GM23338 (cell line): ENCODE measurements around the gene IPCEF1. TPM values are rescaled to one million over a fixed set of nuclear protein-coding genes. Genes with fewer than 3 reads are reported as not detected.

Source experiments
- ATAC-seq: fragments of 200-7000 bp; cut with Tn5 transposase; 3 replicates; pipeline ENCODE4 v1.9.1; 2020
- DNase-seq: peaks from one replicate; pipeline ENCODE4 v3.0.0-alpha.2; 2015; ENCODE audit warnings: low spot score
- H2AFZ ChIP-seq: fragments of 200-600 bp; sonication (generic); 2 replicates; pipeline ENCODE4 v1.8.0; 2016; ENCODE audit warnings: antibody characterized with exemption, mild to moderate bottlenecking, moderate library complexity
- H3F3A ChIP-seq: fragments of 200-600 bp; sonication (generic); replicated peaks from 2 replicates; pipeline ENCODE4 v1.8.0; 2017; ENCODE audit warnings: antibody characterized with exemption, mixed run types, low read depth
- H3K27ac ChIP-seq: fragments of 200-600 bp; sonication (generic); 2 replicates; pipeline ENCODE4 v1.6.1; 2016; ENCODE audit warnings: low read depth
- H3K27me3 ChIP-seq: fragments of 200-600 bp; sonication (generic); 2 replicates; pipeline ENCODE4 v1.8.0; 2016; ENCODE audit warnings: mild to moderate bottlenecking, mixed run types, moderate library complexity; ENCODE audit not compliant: insufficient read depth
- H3K36me3 ChIP-seq: fragments of 200-600 bp; sonication (generic); 2 replicates; pipeline ENCODE4 v1.8.0; 2016; ENCODE audit warnings: mild to moderate bottlenecking; ENCODE audit not compliant: insufficient read depth
- H3K4me1 ChIP-seq: fragments of 200-600 bp; sonication (generic); 2 replicates; pipeline ENCODE4 v1.8.0; 2016; ENCODE audit warnings: mild to moderate bottlenecking, moderate library complexity; ENCODE audit not compliant: insufficient read depth
- H3K4me2 ChIP-seq: fragments of 200-600 bp; sonication (generic); 2 replicates; pipeline ENCODE4 v1.7.1; 2017; ENCODE audit warnings: mixed run types
- H3K4me3 ChIP-seq: fragments of 200-600 bp; sonication (generic); 2 replicates; pipeline ENCODE4 v1.6.1; 2016; ENCODE audit warnings: mixed run types
- H3K79me2 ChIP-seq: fragments of 200-600 bp; sonication (generic); replicated peaks from 2 replicates; pipeline ENCODE4 v1.8.0; 2017; ENCODE audit warnings: mild to moderate bottlenecking; ENCODE audit not compliant: insufficient read depth
- H3K9me2 ChIP-seq: fragments of 200-600 bp; sonication (generic); 2 replicates; pipeline ENCODE4 v1.8.0; 2017; ENCODE audit not compliant: insufficient read depth
- H4K20me1 ChIP-seq: fragments of 200-600 bp; sonication (generic); replicated peaks from 2 replicates; pipeline ENCODE4 v1.8.0; 2017; ENCODE audit warnings: mild to moderate bottlenecking; ENCODE audit not compliant: insufficient read depth
- H3K27ac Mint-ChIP-seq: 2 replicates; pipeline ENCODE4 v1.8.0; 2020; ENCODE audit warnings: inconsistent platforms, mild to moderate bottlenecking, moderate library complexity, mixed read lengths
- H3K27me3 Mint-ChIP-seq: 3 replicates; pipeline ENCODE4 v1.8.0; 2022; ENCODE audit warnings: low read depth, mild to moderate bottlenecking, moderate library complexity, mixed read lengths, inconsistent platforms; ENCODE audit not compliant: insufficient read depth, poor library complexity
- H3K36me3 Mint-ChIP-seq: 3 replicates; pipeline ENCODE4 v1.8.0; 2021; ENCODE audit warnings: low read depth, mild to moderate bottlenecking, inconsistent platforms, moderate library complexity, mixed read lengths
- H3K4me1 Mint-ChIP-seq: 3 replicates; pipeline ENCODE4 v1.8.0; 2020; ENCODE audit warnings: mild to moderate bottlenecking, inconsistent platforms, mixed read lengths
- H3K4me3 Mint-ChIP-seq: 3 replicates; pipeline ENCODE4 v1.8.0; 2021; ENCODE audit warnings: moderate library complexity, mild to moderate bottlenecking, inconsistent platforms, mixed read lengths
- H3K9me3 Mint-ChIP-seq: 3 replicates; pipeline ENCODE4 v1.8.0; 2020; ENCODE audit warnings: moderate library complexity, mild to moderate bottlenecking, inconsistent platforms, mixed read lengths
- CREB1 ChIP-seq: fragments of 250-450 bp; sonication (Bioruptor Pico); IDR thresholded peaks from 2 replicates; pipeline ENCODE4 v1.5.0; 2020; ENCODE audit warnings: low read depth, mild to moderate bottlenecking, moderate library complexity
- CTCF ChIP-seq, 2 experiments: fragments of 200-600 bp in 1 of 2; sonication (generic) in 1 of 2; conservative IDR thresholded peaks; 2 replicates each; pipeline versions ENCODE4 v1.5.1 to v1.6.1; 2016 to 2017; ENCODE audit warnings: antibody characterized with exemption in 2 of 2, low read depth in 2 of 2, mild to moderate bottlenecking in 2 of 2, moderate library complexity in 1 of 2
- ETS1 ChIP-seq: IDR thresholded peaks from 2 replicates; pipeline ENCODE4 v1.6.1; 2016; ENCODE audit warnings: antibody characterized with exemption
- EZH2 ChIP-seq: fragments of 200-600 bp; sonication (generic); IDR thresholded peaks from one replicate; pipeline ENCODE4 v1.8.0; 2017; ENCODE audit warnings: antibody characterized with exemption, mild to moderate bottlenecking, low read depth; ENCODE audit not compliant: unreplicated experiment
- EZH2phosphoT487 ChIP-seq: fragments of 200-600 bp; sonication (generic); IDR thresholded peaks from one replicate; pipeline ENCODE4 v1.8.1; 2018; ENCODE audit warnings: antibody characterized with exemption; ENCODE audit not compliant: unreplicated experiment
- JUNB ChIP-seq: IDR thresholded peaks from one replicate; pipeline ENCODE4 v1.6.1; 2016; ENCODE audit warnings: antibody characterized with exemption; ENCODE audit not compliant: unreplicated experiment
- NANOG ChIP-seq: IDR thresholded peaks from 2 replicates; pipeline ENCODE4 v1.6.1; 2016; ENCODE audit warnings: antibody characterized with exemption, borderline replicate concordance
- POLR2AphosphoS5 ChIP-seq: IDR thresholded peaks from 2 replicates; pipeline ENCODE4 v1.6.1; 2016; ENCODE audit warnings: antibody characterized with exemption, low read depth
- REST ChIP-seq: IDR thresholded peaks from one replicate; pipeline ENCODE4 v1.6.1; 2018; ENCODE audit warnings: antibody characterized with exemption; ENCODE audit not compliant: unreplicated experiment
- STAT1 ChIP-seq: IDR thresholded peaks from one replicate; pipeline ENCODE4 v1.6.1; 2016; ENCODE audit warnings: antibody characterized with exemption; ENCODE audit not compliant: unreplicated experiment
- ZNF114 ChIP-seq: fragments of 250-450 bp; sonication (Bioruptor Pico); IDR thresholded peaks from 2 replicates; pipeline ENCODE4 v1.5.0; 2020; ENCODE audit warnings: mild to moderate bottlenecking, moderate library complexity
- ZNF331 ChIP-seq: fragments of 250-450 bp; sonication (Bioruptor Pico); IDR thresholded peaks from 2 replicates; pipeline ENCODE4 v1.5.0; 2020; ENCODE audit warnings: low read depth, mild to moderate bottlenecking, moderate library complexity
- ZNF462 ChIP-seq: fragments of 250-450 bp; sonication (Bioruptor Pico); IDR thresholded peaks from 2 replicates; pipeline ENCODE4 v1.5.0; 2020; ENCODE audit warnings: mild to moderate bottlenecking, moderate library complexity
- polyA plus RNA-seq: library from polyadenylated mRNA; unstranded; fragments of >200 nt; fragmentation: Nextera tagmentation; extraction: Ambion mirVana; gene quantifications from 2 replicates; pipeline ENCODE4 v1.2.1, GENCODE V29; 2016
- total RNA-seq: library from RNA; depleted of rRNA; stranded (reverse); fragments of >200 nt; shearing (Covaris generic); gene quantifications from 2 replicates; pipeline ENCODE4 v1.2.3, GENCODE V29; 2014

Gene IPCEF1
- total and polyA plus RNA-seq, 2 experiments from 2014 or later = 0.15 to 1.8 TPM

- H3K4me2 ChIP-seq = no peak overlapping the region
- H3K9me3 Mint-ChIP-seq = no peaks in the 10 kb centered on the region
- no peak overlapping the region for H2AFZ ChIP-seq
- no peaks in the 10 kb centered on the region for H3K36me3 ChIP-seq
- H3K27me3 ChIP-seq = no peaks in the 10 kb centered on the region
- H3K27ac ChIP-seq = no peak overlapping the region
- DNase-seq (no peak), ATAC-seq (no peak)
- H3K36me3 Mint-ChIP-seq = no peaks in the 10 kb centered on the region
- no peaks in the 10 kb centered on the region for H4K20me1 ChIP-seq
- no peak overlapping the region for H3K4me3 ChIP-seq
- H3K4me3 Mint-ChIP-seq = no peak overlapping the region
- no peak overlapping the region for H3K27ac Mint-ChIP-seq
- TF ChIP-seq NANOG (no peak), STAT1 (no peak), ZNF331 (CRISPR knock-in tag) (no peak), EZH2 (no peak), POLR2AphosphoS5 (no peak), ETS1 (no peak), EZH2phosphoT487 (no peak), CREB1 (CRISPR knock-in tag) (no peak), ZNF462 (CRISPR knock-in tag) (no peak), JUNB (no peak), CTCF (conservative IDR thresholded peaks at IDR 0.05; ENCODE audit: low read depth in 2 of 2) (no peak), ZNF114 (CRISPR knock-in tag) (no peak), REST (no peak)
- H3F3A ChIP-seq = no peaks in the 10 kb centered on the region
- H3K27me3 Mint-ChIP-seq = peaks cover 2% of the 10 kb centered on the region
- no peaks in the 10 kb centered on the region for H3K79me2 ChIP-seq
- H3K9me2 ChIP-seq = peaks cover 5% of the 10 kb centered on the region; the same call in 1 of the 2 replicates
- H3K4me1 Mint-ChIP-seq = peaks cover 9% of the 10 kb centered on the region; the same call in 2 of the 3 replicates
- H3K4me1 ChIP-seq = no peaks in the 10 kb centered on the region; the same call in 1 of the 2 replicates
Observed at GRCh38 chr6:154331750-154332149, 24.9 kb downstream of the IPCEF1 start.
